GM12872 (cell line): ENCODE measurements around the gene IMP4.

Source experiments
- TF ChIP-seq, protein P1 (sequence below): IDR thresholded peaks from 3 replicates; pipeline ENCODE4 v1.5.1; 2011; ENCODE audit warnings: low read depth, mild to moderate bottlenecking, low read length, moderate library complexity; ENCODE audit not compliant: insufficient read depth

The IMP4 gene

DNA sequence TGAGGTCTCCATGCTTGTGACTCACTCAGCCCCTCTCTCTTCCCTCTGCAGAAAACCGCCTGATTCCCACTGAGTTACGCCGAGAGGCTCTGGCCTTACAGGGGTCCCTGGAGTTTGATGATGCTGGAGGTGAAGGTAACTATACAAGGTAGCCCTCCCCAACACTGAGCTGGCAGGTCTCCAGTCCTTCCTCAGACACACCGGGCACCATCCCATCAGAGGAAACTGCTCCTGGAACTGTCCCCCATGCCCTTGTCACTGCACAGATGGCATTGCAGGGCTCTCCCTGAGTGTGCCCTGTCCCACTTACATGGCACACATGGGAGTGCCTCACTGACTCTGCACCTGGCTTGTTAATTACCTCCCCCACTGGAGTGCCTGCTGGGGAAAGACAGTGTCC is 1.9 kb downstream of the IMP4 start:
- TF ChIP-seq, protein P1, sequence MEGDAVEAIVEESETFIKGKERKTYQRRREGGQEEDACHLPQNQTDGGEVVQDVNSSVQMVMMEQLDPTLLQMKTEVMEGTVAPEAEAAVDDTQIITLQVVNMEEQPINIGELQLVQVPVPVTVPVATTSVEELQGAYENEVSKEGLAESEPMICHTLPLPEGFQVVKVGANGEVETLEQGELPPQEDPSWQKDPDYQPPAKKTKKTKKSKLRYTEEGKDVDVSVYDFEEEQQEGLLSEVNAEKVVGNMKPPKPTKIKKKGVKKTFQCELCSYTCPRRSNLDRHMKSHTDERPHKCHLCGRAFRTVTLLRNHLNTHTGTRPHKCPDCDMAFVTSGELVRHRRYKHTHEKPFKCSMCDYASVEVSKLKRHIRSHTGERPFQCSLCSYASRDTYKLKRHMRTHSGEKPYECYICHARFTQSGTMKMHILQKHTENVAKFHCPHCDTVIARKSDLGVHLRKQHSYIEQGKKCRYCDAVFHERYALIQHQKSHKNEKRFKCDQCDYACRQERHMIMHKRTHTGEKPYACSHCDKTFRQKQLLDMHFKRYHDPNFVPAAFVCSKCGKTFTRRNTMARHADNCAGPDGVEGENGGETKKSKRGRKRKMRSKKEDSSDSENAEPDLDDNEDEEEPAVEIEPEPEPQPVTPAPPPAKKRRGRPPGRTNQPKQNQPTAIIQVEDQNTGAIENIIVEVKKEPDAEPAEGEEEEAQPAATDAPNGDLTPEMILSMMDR = no peak

DNA sequence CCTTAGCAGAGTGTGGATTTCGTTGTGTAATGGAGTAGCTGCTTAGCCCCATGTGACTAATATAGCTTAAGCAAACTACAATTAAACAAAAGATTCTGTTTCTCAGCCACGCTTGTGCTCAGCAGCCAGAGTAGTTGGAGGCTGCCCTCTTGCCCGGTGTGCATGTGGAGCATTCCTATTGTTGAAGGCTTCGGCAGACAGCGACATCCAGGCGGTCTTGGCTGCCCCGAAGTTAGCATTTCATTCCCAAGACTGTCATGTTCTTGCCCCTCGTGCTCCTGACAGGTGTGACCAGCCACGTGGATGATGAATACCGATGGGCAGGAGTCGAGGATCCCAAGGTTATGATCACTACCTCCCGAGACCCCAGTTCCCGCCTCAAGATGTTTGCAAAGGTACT is 2.4 kb downstream of the IMP4 start:
- TF ChIP-seq, protein P1 = no peak

GRCh38 chr2:130345611-130346010 is 2.9 kb downstream of the IMP4 start:
- TF ChIP-seq, protein P1 = no peak

- TF ChIP-seq, protein P1 = no peak
Observed at GRCh38 chr2:130346041-130346740, 3.5 kb downstream of the IMP4 start.

DNA sequence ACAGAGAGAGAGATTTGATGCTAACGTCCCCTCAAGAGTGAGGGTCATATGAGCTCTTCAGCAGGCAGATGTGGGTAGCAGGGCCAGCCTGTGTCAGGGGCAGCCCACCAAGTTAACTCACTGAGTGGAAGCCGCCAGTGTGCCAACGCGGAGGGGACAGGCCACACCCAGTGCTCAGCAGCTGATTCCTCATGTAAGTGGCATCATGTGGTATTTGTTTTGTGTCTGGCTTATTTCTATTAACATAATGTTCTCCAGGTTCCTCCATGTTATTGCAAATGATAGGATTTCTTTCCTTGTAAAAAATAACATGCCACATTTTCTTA is 4.0 kb downstream of the IMP4 start:
- TF ChIP-seq, protein P1 = no peak

- TF ChIP-seq, protein P1 = no peak
Observed at GRCh38 chr2:130347220-130347925, 4.7 kb downstream of the IMP4 start.

- TF ChIP-seq, protein P1 = no peak
Observed at GRCh38 chr2:130349174-130349573, 6.5 kb downstream of the IMP4 start.
